HepG2 (cell line): ENCODE results near the gene C13orf46. TPM values are rescaled to one million over a fixed set of nuclear protein-coding genes. Genes with fewer than 3 reads are reported as not detected.

Experiments used
- ATAC-seq: fragments of 200-7000 bp; cut with Tn5 transposase; 3 replicates; pipeline ENCODE4 v1.9.1; 2020; ENCODE audit warnings: mild to moderate bottlenecking, moderate library complexity
- BruUV-seq: library from RNA; stranded (reverse); fragments of 400-500 nt; replicated peaks from 2 replicates; lab custom pipeline; 2021; lab: Mats Ljungman, UMichigan
- CTCF ChIA-PET: fragments of 300-600 bp; formaldehyde crosslinking; extraction: SDS; loops from one replicate; lab custom pipeline; 2021; ENCODE audit warnings: low total read pairs, inconsistent platforms, low intra/inter-chr PET ratio; lab: Yijun Ruan, JAX
- POLR2A ChIA-PET: fragments of 350-600 bp; sonication (Branson Sonifier 250); formaldehyde crosslinking; loops from one replicate; lab custom pipeline; 2020; ENCODE audit warnings: antibody characterized with exemption, inconsistent platforms; lab: Yijun Ruan, JAX
- DNase-seq: peaks from one replicate; pipeline ENCODE4 v3.0.0-alpha.2; 2015; ENCODE audit warnings: low spot score
- FAIRE-seq: peaks from 3 replicates; lab custom pipeline; 2011; peaks lifted over from hg19 to GRCh38; lab: Jason Lieb, UNC
- H2AFZ ChIP-seq: one replicate; pipeline ENCODE4 v1.6.1; 2011; ENCODE audit warnings: low read length, inconsistent platforms
- H3K27ac ChIP-seq: fragments of 300-600 bp; 3 replicates; pipeline ENCODE4 v1.8.0; 2011; ENCODE audit warnings: mixed run types, mild to moderate bottlenecking, mixed read lengths, low read length, inconsistent platforms; ENCODE audit not compliant: insufficient read depth; ENCODE audit errors: extremely low read length
- H3K27me3 ChIP-seq, 2 experiments: fragments of 200-600 bp in 1 of 2; 2 replicates in 1 of 2; 3 replicates in 1 of 2; pipeline versions ENCODE4 v1.6.0 to v1.8.0; 2011; ENCODE audit warnings: low read length in 2 of 2, mild to moderate bottlenecking in 2 of 2, moderate library complexity in 2 of 2, inconsistent platforms in 1 of 2; ENCODE audit not compliant: insufficient read depth in 2 of 2, control insufficient read depth in 1 of 2
- H3K36me3 ChIP-seq, 2 experiments: fragments of 200-600 bp in 1 of 2; replicated peaks in 1 of 2; 2 replicates in 1 of 2; 3 replicates in 1 of 2; pipeline versions ENCODE4 v1.5.1 to v1.8.0; 2011; ENCODE audit warnings: low read length in 2 of 2, inconsistent platforms in 1 of 2; ENCODE audit not compliant: insufficient read depth in 2 of 2, control insufficient read depth in 1 of 2
- H3K4me1 ChIP-seq: 2 replicates; pipeline ENCODE4 v1.5.1; 2012; ENCODE audit warnings: low read length, inconsistent platforms; ENCODE audit not compliant: insufficient read depth
- H3K4me2 ChIP-seq: 2 replicates; pipeline ENCODE4 v1.6.0; 2011; ENCODE audit warnings: low read depth, low read length, inconsistent platforms
- H3K4me3 ChIP-seq, 3 experiments: fragments of 200-600 bp in 1 of 3; sonication (generic), shearing (Covaris generic) in 1 of 3; replicated peaks in 1 of 3; 2 replicates each; pipeline ENCODE4 v1.5.1; 2011 to 2016; ENCODE audit warnings: low read length in 3 of 3, inconsistent platforms in 2 of 3, low read depth in 2 of 3, mild to moderate bottlenecking in 2 of 3, control low read depth in 1 of 3, mixed read lengths in 1 of 3; ENCODE audit not compliant: insufficient read depth in 1 of 3
- H3K79me2 ChIP-seq: one replicate; pipeline ENCODE4 v1.6.1; 2011; ENCODE audit warnings: low read length, inconsistent platforms; ENCODE audit not compliant: insufficient read depth
- H3K9ac ChIP-seq: 2 replicates; pipeline ENCODE4 v1.6.0; 2011; ENCODE audit warnings: mild to moderate bottlenecking, low read depth, low read length, inconsistent platforms; ENCODE audit not compliant: insufficient read depth
- H3K9me3 ChIP-seq: 2 replicates; pipeline ENCODE4 v1.5.1; 2012; ENCODE audit warnings: mild to moderate bottlenecking, low read length
- H4K20me1 ChIP-seq: 2 replicates; pipeline ENCODE4 v1.6.0; 2011; ENCODE audit warnings: inconsistent platforms, mild to moderate bottlenecking, low read length, moderate library complexity; ENCODE audit not compliant: insufficient read depth
- ARID5B ChIP-seq: IDR thresholded peaks from 2 replicates; pipeline ENCODE4 v1.4.0; 2020; ENCODE audit warnings: mild to moderate bottlenecking, missing genetic modification reagents
- CEBPZ ChIP-seq: IDR thresholded peaks from 2 replicates; pipeline ENCODE4 v1.6.1; 2012; ENCODE audit warnings: low read length, improper control_type of control experiment
- IKZF4 ChIP-seq: sonication (generic); formaldehyde crosslinking; IDR thresholded peaks from 2 replicates; pipeline ENCODE4 v1.5.1; 2020; ENCODE audit warnings: borderline replicate concordance, mild to moderate bottlenecking, low read depth, missing genetic modification reagents; ENCODE audit errors: not compliant biosample characterization
- ISL2 ChIP-seq: sonication (generic); formaldehyde crosslinking; IDR thresholded peaks from 2 replicates; pipeline ENCODE4 v1.5.0; 2020; ENCODE audit warnings: missing genetic modification reagents
- KLF6 ChIP-seq: IDR thresholded peaks from 2 replicates; pipeline ENCODE4 v1.8.0; 2016; ENCODE audit warnings: missing biosample characterization, missing genetic modification reagents
- SMAD1 ChIP-seq: sonication (generic); formaldehyde crosslinking; IDR thresholded peaks from 2 replicates; pipeline ENCODE4 v1.4.0; 2020; ENCODE audit warnings: missing genetic modification reagents, low read depth, mild to moderate bottlenecking, borderline replicate concordance
- ZNF160 ChIP-seq: sonication (generic); formaldehyde crosslinking; IDR thresholded peaks from 2 replicates; pipeline ENCODE4 v1.8.0; 2022; ENCODE audit warnings: mild to moderate bottlenecking, inconsistent platforms, missing genetic modification reagents
- ZNF441 ChIP-seq: sonication (generic); formaldehyde crosslinking; IDR thresholded peaks from 2 replicates; pipeline ENCODE4 v1.7.0; 2021; ENCODE audit warnings: missing genetic modification reagents, borderline replicate concordance
- ZNF496 ChIP-seq: sonication (generic); formaldehyde crosslinking; IDR thresholded peaks from 2 replicates; pipeline ENCODE4 v1.8.1; 2023; ENCODE audit warnings: mild to moderate bottlenecking, moderate library complexity, missing genetic modification reagents; ENCODE audit not compliant: insufficient replicate concordance
- ZNF567 ChIP-seq: sonication (generic); formaldehyde crosslinking; IDR thresholded peaks from 2 replicates; pipeline ENCODE4 v1.8.1; 2023; ENCODE audit warnings: mild to moderate bottlenecking, missing genetic modification reagents, borderline replicate concordance
- ZUFSP ChIP-seq: sonication (generic); formaldehyde crosslinking; IDR thresholded peaks from 2 replicates; pipeline ENCODE4 v1.9.0; 2021; ENCODE audit warnings: missing genetic modification reagents, mild to moderate bottlenecking, borderline replicate concordance
- WGBS: methylation state at CpG from one replicate; pipeline ENCODE4 v1.1.6; 2017; ENCODE audit warnings: low lambda C conversion rate; 5-methylcytosine and 5-hydroxymethylcytosine counted together
- in situ Hi-C: cut with HindIII; loops from 2 replicates; pipeline ENCODE4 v1.10.0; 2017; ENCODE audit warnings: low pct_unique_long_range_greater_than_20kb; ENCODE audit not compliant: extremely low pct_ligation_motif_present
- intact Hi-C: fragments of 100-400 bp; cut with micrococcal nuclease; formaldehyde crosslinking; loops from one replicate; pipeline ENCODE4 v1.10.0; 2022; ENCODE audit not compliant: unreplicated experiment
- polyA plus RNA-seq, 8 experiments: library from polyadenylated mRNA; depleted of rRNA in 3 of 8; stranded (reverse) in 7 of 8; unstranded in 1 of 8; fragments of >200 nt; fragmentation: Illumina TruSeq in 4 of 8; extraction: Trizol in 4 of 8; gene quantifications; 2 replicates each; pipeline versions ENCODE4 v1.2.1 to v1.2.3, GENCODE V29; 2011 to 2016; ENCODE audit warnings: low read depth in 4 of 8, missing spikeins in 1 of 8, mixed read lengths in 1 of 8; ENCODE audit not compliant: insufficient read depth in 1 of 8
- total RNA-seq, 5 experiments: library from RNA; depleted of rRNA; stranded (reverse); fragments of >200 nt; fragmentation: Illumina TruSeq; extraction: Trizol; gene quantifications; 2 replicates each; pipeline ENCODE4 v1.2.3, GENCODE V29; 2016; ENCODE audit warnings: low read depth in 1 of 5
- TF ChIP-seq, protein P1 (sequence below): sonication (generic); formaldehyde crosslinking; IDR thresholded peaks from 2 replicates; pipeline ENCODE4 v1.4.0; 2020; ENCODE audit warnings: missing genetic modification reagents; ENCODE audit errors: not compliant biosample characterization

The C13orf46 gene
- total and polyA plus RNA-seq, 2 of the 13 experiments (the other 11 are each of a cell fraction or from before 2014, with no cell fraction given): 0.01 TPM; not detected in 1

- no TSS peak for BruUV-seq
- no peak overlapping the region for H3K4me3 ChIP-seq
- H3K79me2 ChIP-seq: no peaks in the 10 kb centered on the region
- DNase-seq (no peak), FAIRE-seq (no peak), ATAC-seq (no peak)
- 8% methylated on average over 11 of the region's 11 CpGs for WGBS
- no peak overlapping the region for H3K4me2 ChIP-seq
- H3K9me3 ChIP-seq: peaks cover 34% of the 10 kb centered on the region
- no peak overlapping the region for H3K9ac ChIP-seq
- H4K20me1 ChIP-seq: no peaks in the 10 kb centered on the region
- intact Hi-C loops: no loop called here
- H2AFZ ChIP-seq: no peak overlapping the region
- TF ChIP-seq ARID5B (CRISPR knock-in tag) (no peak), ZNF441 (no peak), KLF6 (no peak), ISL2 (CRISPR knock-in tag) (no peak), CEBPZ (no peak), ZNF567 (CRISPR knock-in tag) (no peak), ZUFSP (CRISPR knock-in tag) (no peak), SMAD1 (CRISPR knock-in tag) (no peak), IKZF4 (CRISPR knock-in tag) (no peak), ZNF160 (no peak), ZNF496 (CRISPR knock-in tag) (no peak)
- TF ChIP-seq, protein P1, sequence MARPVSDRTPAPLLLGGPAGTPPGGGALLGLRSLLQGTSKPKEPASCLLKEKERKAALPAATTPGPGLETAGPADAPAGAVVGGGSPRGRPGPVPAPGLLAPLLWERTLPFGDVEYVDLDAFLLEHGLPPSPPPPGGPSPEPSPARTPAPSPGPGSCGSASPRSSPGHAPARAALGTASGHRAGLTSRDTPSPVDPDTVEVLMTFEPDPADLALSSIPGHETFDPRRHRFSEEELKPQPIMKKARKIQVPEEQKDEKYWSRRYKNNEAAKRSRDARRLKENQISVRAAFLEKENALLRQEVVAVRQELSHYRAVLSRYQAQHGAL: no peak
- no peak overlapping the region for H3K27ac ChIP-seq
- ChIA-PET CTCF (no interaction called here), POLR2A (no interaction called here)
- no peaks in the 10 kb centered on the region for H3K4me1 ChIP-seq
- H3K36me3 ChIP-seq: no peaks in the 10 kb centered on the region
- in situ Hi-C loops: no loop called here
- peaks cover 0 to 4% of the 10 kb centered on the region in 2 experiments; a peak in 2 of 5 replicates for H3K27me3 ChIP-seq
Observed at GRCh38 chr13:113962386-113962785, 11.5 kb downstream of the C13orf46 start.
